Brain microvascular endothelial cell (primary cell): ENCODE results near the gene CDK5.

Experiments used
- DNase-seq: peaks from one replicate; pipeline ENCODE4 v3.0.0-alpha.2; 2020
- H3K27ac ChIP-seq: fragments of 250-450 bp; sonication (Bioruptor Pico); 2 replicates; pipeline ENCODE4 v1.5.1; 2020; ENCODE audit warnings: mild to moderate bottlenecking, moderate library complexity
- H3K27me3 ChIP-seq: fragments of 250-450 bp; sonication (Bioruptor Pico); replicated peaks from 2 replicates; pipeline ENCODE4 v1.5.1; 2020; ENCODE audit warnings: mild to moderate bottlenecking
- H3K36me3 ChIP-seq: fragments of 250-450 bp; sonication (Bioruptor Pico); replicated peaks from 2 replicates; pipeline ENCODE4 v1.5.1; 2020; ENCODE audit warnings: mild to moderate bottlenecking
- H3K4me3 ChIP-seq: 2 replicates; pipeline ENCODE4 v1.5.1; 2011; ENCODE audit warnings: low read depth, mild to moderate bottlenecking, control low read depth, low read length, moderate library complexity
- CTCF ChIP-seq: IDR thresholded peaks from 2 replicates; pipeline ENCODE4 v1.5.1; 2011; ENCODE audit warnings: low read depth, mild to moderate bottlenecking, moderate library complexity, low read length, control low read depth, inconsistent platforms; ENCODE audit errors: missing control alignments
- in situ Hi-C: cut with HindIII; loops from 2 replicates; pipeline ENCODE4 v1.10.0; 2017; ENCODE audit warnings: low sequenced_read_pairs, low pct_ligation_motif_present

The CDK5 gene

GRCh38 chr7:151085329-151085690 is 27.6 kb upstream of the CDK5 start:
- Histone ChIP-seq H3K36me3 (no peaks in the 10 kb centered on the region), H3K27me3 (no peaks in the 10 kb centered on the region), H3K27ac (no peak overlapping the region), H3K4me3 (peak overlapping the region; percentile 78)
- no peak for TF ChIP-seq CTCF
- in situ Hi-C loops = no loop called here
- DNase-seq = no peak

- H3K27ac ChIP-seq = no peak overlapping the region
- peak overlapping the region; percentile 70 for H3K4me3 ChIP-seq
- H3K36me3 ChIP-seq = no peaks in the 10 kb centered on the region
- in situ Hi-C loops = no loop called here
- no peak for TF ChIP-seq CTCF
- H3K27me3 ChIP-seq = no peaks in the 10 kb centered on the region
- no peak for DNase-seq
These were observed 26.1 kb upstream of the CDK5 start for GRCh38 chr7:151083824-151084160.

- H3K36me3 ChIP-seq = no peaks in the 10 kb centered on the region
- in situ Hi-C loops = no loop called here
- peak within 1 kb of the TSS; percentile 70 for H3K4me3 ChIP-seq
- H3K27me3 ChIP-seq = no peaks in the 10 kb centered on the region
- peak within 1 kb of the TSS; percentile 32 for H3K27ac ChIP-seq
- no peak for TF ChIP-seq CTCF
- no peak for DNase-seq
These were observed 25.6 kb upstream of the CDK5 start, which contains the start of gene TMUB1 for GRCh38 chr7:151083071-151083823. Gene TMUB1 (minus strand): TSS chr7:151083493. CDS start chr7:151082563, 930 bp downstream.

GRCh38 chr7:151082141-151083070 is 24.7 kb upstream of the CDK5 start:
- H3K4me3 ChIP-seq = peak overlapping the region; percentile 70
- no peak for TF ChIP-seq CTCF
- no peaks in the 10 kb centered on the region for H3K36me3 ChIP-seq
- in situ Hi-C loops = no loop called here
- peak overlapping the region; percentile 32 for H3K27ac ChIP-seq
- H3K27me3 ChIP-seq = no peaks in the 10 kb centered on the region
- DNase-seq = no peak

- Histone ChIP-seq H3K4me3 (peak overlapping the region; percentile 45), H3K27ac (peak overlapping the region; percentile 88), H3K36me3 (no peaks in the 10 kb centered on the region), H3K27me3 (no peaks in the 10 kb centered on the region)
- TF ChIP-seq CTCF = no peak
- in situ Hi-C loops = no loop called here
- no peak for DNase-seq
These were observed 23.7 kb upstream of the CDK5 start for GRCh38 chr7:151081170-151082101.
